ENCODE measurements around the gene MBD1.
A peak's percentile ranks its signal among the peaks of the same experiment; 100 is the strongest.
"Not testable (repeated sequence)": the region's sequence is repeated elsewhere in the genome, so short reads cannot be mapped to it uniquely, and the experiment has no call there.

The MBD1 gene

GRCh38 chr18:50274941-50275340 lies 6.4 kb downstream of the MBD1 start:
- DNase-seq (ENCODE audit: low read depth in 2 of 2): no peak

- no peak for DNase-seq (ENCODE audit: low read depth in 2 of 2)
Measured at GRCh38 chr18:50274044-50274442, 7.3 kb downstream of the MBD1 start.

DNA sequence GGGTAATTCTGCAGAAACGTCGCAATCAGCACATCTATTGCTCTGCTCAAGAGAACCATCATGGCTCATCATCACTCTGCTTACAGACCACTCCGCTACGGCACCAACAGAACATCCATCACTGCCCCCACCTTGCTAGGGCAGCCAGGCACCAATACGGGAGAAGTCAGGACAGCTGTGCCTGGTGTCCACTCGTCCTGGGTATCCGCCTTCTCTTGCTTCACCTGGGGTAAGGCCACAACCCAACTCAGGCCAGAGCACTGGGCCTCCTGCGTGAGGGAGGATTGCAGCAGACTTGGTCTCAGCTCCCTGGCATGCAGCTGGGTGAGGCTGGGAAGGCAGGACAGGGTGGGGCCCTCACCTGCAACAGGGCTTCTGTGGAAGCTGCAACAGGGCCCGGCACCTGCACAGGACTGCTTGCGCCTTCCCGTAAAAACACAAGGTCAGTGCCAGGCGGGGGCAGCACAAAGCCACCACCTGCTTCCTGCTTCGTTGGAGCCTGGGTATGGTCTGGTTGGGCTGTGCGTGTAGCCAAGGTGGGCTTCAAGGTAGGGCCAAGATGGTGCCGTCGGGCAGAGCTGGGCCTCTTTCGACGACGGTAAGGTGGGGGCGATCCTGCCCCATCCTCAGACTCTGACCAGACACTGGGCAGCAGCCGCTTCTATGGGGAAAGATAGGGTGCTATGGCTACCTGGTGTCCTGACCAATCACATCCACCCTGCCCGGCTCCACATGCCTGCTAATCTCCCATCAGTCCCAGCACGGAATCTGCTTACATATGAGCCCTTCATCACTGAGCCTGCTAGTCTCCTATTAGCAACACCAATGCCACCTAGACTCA lies 7.9 kb downstream of the MBD1 start:
- no peak for DNase-seq (ENCODE audit: low read depth in 2 of 2)

GRCh38 chr18:50272568-50272967 lies 8.8 kb downstream of the MBD1 start:
- DNase-seq (ENCODE audit: low read depth in 2 of 2): no peak

GRCh38 chr18:50268022-50268747 lies 13.1 kb downstream of the MBD1 start:
- peak; percentile 51 to 68 for DNase-seq (ENCODE audit: low read depth in 2 of 2)

DNA sequence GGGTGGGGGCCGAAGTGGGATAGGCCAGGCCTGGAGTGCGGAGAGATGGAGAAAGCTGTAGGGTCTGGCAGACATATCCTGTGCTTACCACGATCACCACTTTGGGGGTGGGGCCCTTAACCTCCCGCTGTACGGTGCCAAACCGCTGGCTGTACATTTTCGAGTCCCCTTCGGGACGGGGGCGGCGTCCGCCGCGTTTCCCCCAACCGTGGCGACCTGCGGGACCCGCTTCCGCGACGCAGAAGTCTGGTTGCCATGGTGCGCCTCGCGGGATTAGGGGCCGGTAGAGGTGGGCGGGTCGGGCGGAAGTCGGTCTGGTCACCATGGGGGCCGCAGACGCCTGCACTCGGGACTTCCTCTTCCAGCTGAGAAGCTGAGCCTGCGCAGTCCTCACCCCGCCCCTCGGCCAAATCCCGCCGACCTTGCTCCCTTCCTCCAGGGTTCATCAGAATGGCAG lies 15.0 kb downstream of the MBD1 start, which contains the start of gene CFAP53:
CFAP53 (minus strand) TSS at position 248 of the 457 bp plus-strand sequence; CDS start at position 157, 91 bp downstream.
- peak; percentile 36 to 55 for DNase-seq (ENCODE audit: low read depth in 2 of 2)

DNA sequence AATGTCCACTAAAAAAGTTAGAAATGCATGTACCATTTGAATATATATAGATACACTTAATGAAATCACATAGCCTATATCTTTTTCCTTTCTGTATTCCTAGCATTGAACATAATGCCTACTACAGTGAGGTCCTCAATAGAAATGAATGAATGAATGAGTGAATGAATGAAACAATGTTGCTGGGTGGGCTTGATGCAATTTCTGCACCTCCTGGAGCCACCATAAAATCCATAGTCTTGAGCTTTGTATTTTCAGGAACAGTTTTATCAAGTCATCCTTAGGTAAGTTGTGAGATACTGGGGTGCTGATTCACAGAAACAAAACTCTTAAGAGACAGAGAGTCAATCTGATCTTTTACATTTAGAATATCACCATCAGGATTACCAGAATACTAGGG lies 18.3 kb downstream of the MBD1 start:
- no peak for DNase-seq (ENCODE audit: low read depth in 2 of 2)

DNA sequence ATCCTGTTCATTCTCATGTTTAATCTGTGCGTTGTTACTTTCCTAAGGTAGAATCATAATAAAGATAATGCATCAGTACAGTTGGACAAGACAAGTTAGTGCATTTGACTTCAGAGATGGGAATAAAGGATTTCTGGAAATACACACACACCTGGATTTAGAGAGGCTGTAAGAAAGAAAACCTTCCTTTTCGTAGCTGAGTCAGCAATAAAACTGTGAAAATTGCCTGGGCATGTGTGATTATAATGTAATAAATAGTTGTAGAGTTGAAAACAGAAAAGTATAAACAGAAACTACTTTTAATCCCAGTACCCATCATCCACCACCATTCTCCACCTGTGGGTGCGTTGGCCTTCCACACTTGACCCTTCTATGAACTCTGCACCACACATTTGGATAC lies 30.4 kb downstream of the MBD1 start:
- DNase-seq (ENCODE audit: low read depth in 2 of 2): no peak

- no peak for DNase-seq (ENCODE audit: low read depth in 2 of 2)
Measured at GRCh38 chr18:50249576-50249975, 31.7 kb downstream of the MBD1 start.

- DNase-seq (ENCODE audit: low read depth in 2 of 2): no peak
Measured at GRCh38 chr18:50247561-50247960, 33.8 kb downstream of the MBD1 start.

DNA sequence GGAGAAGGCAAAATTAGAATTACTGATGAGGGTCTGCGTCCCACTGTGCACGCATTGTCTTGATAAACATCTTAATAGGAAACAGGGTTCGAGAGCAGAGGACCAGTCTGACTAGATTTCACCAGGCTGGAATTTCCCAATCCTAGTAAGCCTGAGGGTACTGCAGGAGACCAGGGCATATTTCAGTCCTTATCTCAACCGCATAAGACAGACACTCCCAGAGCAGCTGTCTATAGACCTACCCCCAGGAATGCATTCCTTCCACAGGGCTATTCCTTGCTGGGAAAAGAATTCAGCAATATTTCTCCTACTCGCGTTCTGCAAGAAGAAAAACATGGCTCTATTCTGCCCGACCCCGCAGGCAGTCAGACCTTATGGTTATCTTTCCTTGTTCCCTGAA lies 39.6 kb downstream of the MBD1 start:
- not testable (repeated sequence) for DNase-seq (ENCODE audit: low read depth in 2 of 2)

DNA sequence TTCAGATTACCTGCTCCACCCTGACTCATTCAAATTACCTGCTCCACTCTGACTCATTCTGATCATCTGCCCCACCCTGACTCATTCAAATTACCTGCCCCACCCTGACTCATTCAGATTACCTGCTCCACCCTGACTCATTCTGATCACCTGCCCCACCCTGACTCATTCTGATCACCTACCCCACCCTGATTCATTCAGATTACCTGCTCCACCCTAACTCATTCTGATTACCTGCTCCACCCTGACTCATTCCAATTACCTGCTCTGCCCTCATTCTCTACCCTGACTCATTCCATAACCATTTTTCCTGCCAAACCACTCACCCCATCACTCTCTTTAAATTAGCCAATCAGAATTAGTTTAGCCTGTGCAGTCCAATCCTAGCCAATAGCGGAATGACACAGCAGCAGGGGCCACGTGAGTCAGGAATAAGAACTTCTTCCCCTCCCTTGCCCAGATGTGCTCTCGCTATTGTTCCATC lies 41.2 kb downstream of the MBD1 start:
- no peak for DNase-seq (ENCODE audit: low read depth in 2 of 2)

GRCh38 chr18:50232419-50232818 lies 48.9 kb downstream of the MBD1 start:
- DNase-seq (ENCODE audit: low read depth in 2 of 2): no peak

DNA sequence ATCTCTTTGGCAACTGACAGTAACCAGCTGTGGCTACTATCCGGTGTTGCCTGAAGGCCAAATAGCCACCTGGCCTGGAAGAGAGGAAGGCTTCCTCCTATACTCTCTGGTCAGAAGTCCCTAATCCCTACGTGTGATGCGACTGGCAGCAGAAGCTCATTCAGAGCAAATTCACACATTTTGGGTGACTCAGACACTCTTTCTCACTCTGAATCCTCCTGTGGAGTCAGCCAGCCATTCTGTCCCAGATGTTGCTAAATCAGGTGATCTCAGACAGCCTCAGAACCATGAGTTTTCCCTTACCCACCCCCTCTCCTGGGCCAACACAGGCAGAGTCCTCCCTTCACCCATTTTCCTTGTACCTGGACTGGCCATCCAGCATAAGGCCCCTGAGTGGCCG lies 49.7 kb downstream of the MBD1 start:
- DNase-seq (ENCODE audit: low read depth in 2 of 2): no peak

DNA sequence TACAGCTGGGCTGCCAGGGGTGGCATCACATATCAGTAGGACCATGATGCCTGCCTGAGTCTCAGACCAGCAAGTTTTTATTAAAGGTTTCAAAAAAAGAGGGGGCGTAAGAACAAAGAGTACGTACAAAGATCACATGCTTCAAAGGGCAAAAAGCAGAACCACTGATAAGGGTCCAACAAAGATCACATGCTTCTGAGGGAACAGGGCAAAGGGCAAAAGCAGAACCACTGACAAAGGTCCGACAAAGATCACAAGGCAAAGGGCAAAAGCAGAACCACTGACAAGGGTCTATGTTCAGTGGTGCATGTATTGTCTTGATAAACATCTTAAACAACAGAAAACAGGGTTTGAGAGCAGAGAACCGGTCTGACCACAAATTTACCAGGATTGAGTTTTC lies 61.1 kb downstream of the MBD1 start:
- DNase-seq (ENCODE audit: low read depth in 2 of 2): not testable (repeated sequence)
